ENCODE measurements around the gene MLF2.
A peak's percentile ranks its signal among the peaks of the same experiment; 100 is the strongest.

Gene MLF2

DNA sequence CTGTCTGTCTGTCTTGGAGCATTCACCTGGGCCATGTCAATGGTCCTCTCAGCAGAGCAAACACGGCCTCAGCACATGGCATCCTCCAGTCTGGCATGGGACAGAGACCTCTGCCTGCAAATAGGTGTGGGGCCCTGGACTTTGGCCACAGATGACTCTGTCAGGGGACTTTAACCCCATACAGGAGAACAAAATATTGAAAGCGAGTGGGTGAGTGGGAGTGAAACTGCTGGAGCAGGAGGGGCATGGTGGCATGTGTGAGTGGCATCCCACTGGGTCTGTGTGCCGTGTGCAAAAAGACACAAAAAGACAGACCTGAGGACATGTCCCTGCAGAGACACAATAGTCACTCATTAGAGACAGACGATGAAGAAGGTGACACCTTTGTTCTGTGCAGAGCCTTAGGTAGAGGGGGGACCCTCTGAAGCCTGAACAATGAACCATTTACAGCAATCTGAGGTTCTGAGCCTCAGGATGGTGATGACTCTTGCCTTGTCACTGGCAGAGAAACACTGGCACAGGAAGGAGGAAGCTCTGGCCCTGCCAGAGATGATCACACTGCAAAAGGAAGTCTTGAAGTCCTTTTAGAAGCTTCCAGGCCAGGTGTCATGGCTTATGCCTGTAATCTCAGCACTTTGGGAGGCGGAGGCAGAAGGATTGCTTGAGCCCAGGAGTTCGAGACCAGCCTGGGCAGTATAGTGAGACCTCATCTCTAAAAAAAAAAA is 26.9 kb upstream of the MLF2 start:
- no peak overlapping the region for H3K4me3 ChIP-seq (ENCODE audit: low read length)
- no peak for DNase-seq (ENCODE audit: low read depth, low spot score)

DNA sequence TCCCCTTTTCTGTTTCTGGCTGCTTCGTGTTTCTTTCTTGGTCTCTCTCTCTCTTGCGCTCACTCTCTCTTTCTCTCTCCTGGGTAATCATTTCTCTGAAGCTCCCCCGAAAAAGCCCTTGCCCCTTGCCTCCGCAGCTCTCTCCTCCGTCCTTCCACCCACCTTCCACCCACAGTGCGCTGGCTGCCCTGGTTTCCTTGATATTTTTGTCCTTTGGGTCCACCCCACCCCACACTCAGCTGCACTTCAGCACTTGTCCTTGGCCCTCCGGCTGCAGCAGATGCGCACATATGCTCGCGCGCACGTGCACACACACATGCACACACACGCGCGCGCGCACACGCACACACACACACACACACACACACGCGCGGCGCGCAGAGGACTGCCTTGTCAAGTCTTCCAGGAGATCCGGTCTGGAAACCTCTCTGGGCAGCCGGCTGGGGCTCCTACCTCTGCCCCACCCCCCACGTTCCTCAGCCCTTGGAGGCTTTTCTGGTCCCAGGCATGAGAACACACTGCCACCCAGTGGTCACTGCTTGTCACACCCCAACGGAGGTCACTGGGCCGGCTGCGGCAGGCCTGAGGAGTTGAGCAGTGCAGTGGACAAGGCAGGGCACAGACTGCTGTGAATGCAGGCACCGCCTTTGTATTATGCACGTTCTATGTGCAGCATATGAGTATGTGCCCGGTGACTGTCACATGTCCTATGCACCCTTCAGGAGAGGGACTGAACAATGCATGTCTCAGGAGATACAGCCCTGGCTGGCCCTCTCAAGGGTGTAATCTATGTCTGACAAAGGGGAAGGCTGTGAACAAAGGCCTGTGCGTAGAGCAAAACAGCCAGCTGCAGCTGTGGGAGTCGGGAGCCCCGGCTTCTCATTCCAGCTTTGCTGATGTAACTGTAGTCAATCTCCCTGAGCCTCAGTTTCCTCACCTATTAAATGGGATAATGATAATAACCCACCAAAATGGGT is 25.9 kb upstream of the MLF2 start:
- DNase-seq (ENCODE audit: low read depth, low spot score) = peak; percentile 65
- no peak overlapping the region for H3K4me3 ChIP-seq (ENCODE audit: low read length)

DNA sequence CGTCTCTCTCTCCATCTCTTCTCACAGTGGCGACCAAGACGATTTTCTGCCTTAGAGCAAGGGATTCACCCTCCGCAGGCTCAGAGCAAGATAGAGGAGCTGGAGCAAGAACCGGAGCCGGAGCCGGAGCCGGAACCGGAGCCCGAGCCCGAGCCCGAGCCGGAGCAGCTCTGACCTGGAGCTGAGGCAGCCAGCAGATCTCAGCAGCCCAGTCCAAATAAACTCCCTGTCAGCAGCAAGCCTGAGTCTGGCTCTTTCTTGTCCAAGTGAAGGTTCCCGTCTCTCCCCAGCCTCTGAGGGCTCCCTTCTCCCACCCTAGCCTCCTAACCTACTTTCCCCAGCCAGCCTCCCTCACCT is 25.3 kb upstream of the MLF2 start:
- H3K4me3 ChIP-seq (ENCODE audit: low read length) = no peak overlapping the region
- DNase-seq (ENCODE audit: low read depth, low spot score) = no peak

DNA sequence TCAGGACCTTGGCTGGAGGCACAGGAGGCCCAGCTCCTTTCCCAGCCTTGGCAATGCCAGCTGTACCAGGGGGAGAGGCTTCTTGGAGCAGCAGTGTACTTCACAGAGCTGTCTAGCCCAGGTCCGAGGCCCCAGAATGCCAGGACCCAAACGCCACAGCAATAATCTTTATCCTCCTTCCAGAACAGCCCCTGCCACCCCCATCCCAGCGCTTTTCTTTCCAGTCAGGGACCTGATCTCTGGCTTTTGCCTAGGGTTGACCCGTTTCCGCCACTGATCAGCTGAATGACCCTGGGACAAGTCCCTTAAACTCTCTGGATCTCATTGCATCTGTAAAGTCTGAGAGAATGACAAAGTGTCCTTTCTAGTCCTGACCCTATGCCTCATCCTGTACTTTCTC is 24.4 kb upstream of the MLF2 start:
- DNase-seq (ENCODE audit: low read depth, low spot score) = no peak
- no peak overlapping the region for H3K4me3 ChIP-seq (ENCODE audit: low read length)

DNA sequence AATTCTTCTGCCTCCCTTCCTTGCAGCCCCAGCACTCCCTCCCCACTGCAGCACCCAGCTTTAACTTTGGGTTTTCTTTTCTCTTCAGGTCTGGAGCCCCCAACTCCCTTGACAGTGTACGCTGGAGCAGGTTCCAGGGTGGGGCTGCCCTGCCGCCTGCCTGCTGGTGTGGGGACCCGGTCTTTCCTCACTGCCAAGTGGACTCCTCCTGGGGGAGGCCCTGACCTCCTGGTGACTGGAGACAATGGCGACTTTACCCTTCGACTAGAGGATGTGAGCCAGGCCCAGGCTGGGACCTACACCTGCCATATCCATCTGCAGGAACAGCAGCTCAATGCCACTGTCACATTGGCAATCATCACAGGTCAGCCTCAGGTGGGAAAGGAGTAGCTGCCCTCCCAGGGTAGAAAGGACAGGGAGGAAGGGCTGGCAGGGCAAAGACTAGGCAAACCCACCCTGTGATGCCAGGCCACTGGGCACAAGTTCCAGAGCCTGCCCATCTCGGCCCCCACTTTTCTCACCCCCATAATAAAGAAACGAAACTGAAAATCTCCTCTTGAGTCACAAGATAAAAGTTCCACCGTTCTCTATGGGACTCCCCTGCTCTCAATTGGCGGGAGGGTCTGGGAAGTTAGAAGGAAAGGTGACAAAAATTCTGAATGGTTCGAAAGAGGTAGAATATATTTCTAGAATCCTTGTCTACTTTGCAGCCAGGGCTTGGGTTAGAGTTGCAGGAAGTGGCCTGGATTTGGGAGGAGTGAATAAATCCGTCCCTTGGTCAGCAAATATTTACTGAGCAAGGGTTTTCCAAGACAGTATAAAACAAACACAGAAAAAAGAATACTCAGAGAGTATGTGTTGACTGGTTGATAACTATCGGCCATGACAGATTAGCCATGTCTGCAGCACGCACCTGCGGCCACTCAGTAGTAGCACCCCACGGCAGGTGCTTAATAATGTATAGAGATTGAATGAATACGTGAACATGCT is 22.5 kb upstream of the MLF2 start:
- no peak overlapping the region for H3K4me3 ChIP-seq (ENCODE audit: low read length)
- DNase-seq (ENCODE audit: low read depth, low spot score) = no peak

DNA sequence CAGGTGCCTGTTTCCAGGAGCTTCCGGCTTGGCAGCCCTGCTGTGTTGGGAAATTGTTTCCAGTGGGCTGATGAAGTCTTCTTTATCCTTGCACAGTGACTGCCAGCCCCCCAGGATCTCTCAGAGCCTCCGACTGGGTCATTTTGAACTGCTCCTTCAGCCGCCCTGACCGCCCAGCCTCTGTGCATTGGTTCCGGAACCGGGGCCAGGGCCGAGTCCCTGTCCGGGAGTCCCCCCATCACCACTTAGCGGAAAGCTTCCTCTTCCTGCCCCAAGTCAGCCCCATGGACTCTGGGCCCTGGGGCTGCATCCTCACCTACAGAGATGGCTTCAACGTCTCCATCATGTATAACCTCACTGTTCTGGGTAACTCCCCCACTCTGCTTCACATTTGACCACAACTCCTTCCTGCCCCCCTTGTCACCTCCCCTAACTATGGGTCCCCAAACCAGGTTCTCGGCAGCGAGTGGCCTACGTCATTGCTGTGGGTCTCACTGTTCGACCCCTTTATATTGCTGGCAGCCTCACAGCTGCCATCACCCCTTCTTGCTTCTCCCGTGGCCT is 21.6 kb upstream of the MLF2 start:
- H3K4me3 ChIP-seq (ENCODE audit: low read length) = no peak overlapping the region
- DNase-seq (ENCODE audit: low read depth, low spot score) = no peak

DNA sequence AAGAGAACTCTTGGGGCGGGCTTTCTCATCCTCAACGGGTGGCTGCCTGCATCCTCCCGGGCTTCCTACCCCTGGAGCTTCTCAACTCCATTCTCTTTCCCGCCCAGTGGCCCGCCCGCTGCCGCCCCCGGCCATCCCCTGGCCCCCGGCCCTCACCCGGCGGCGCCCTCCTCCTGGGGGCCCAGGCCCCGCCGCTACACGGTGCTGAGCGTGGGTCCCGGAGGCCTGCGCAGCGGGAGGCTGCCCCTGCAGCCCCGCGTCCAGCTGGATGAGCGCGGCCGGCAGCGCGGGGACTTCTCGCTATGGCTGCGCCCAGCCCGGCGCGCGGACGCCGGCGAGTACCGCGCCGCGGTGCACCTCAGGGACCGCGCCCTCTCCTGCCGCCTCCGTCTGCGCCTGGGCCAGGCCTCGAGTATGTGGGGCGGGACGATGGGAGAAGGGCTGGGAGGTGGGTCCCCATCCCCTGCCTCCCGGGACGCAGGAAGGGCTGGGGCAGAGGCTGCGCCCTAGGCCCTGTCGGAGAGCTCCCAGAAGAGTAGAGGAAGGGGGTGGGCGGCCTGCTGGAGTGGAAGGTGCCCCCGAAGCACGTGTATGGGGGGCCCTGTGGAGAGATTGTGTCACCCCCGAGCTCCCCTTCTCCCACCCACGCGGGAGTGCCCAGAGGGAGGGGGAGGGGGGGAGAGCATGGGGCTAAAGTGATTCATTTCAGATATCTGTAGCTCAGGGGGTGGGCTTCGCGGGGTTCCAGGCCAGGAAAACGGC is 20.8 kb upstream of the MLF2 start:
- no peak for DNase-seq (ENCODE audit: low read depth, low spot score)
- H3K4me3 ChIP-seq (ENCODE audit: low read length) = no peak overlapping the region

DNA sequence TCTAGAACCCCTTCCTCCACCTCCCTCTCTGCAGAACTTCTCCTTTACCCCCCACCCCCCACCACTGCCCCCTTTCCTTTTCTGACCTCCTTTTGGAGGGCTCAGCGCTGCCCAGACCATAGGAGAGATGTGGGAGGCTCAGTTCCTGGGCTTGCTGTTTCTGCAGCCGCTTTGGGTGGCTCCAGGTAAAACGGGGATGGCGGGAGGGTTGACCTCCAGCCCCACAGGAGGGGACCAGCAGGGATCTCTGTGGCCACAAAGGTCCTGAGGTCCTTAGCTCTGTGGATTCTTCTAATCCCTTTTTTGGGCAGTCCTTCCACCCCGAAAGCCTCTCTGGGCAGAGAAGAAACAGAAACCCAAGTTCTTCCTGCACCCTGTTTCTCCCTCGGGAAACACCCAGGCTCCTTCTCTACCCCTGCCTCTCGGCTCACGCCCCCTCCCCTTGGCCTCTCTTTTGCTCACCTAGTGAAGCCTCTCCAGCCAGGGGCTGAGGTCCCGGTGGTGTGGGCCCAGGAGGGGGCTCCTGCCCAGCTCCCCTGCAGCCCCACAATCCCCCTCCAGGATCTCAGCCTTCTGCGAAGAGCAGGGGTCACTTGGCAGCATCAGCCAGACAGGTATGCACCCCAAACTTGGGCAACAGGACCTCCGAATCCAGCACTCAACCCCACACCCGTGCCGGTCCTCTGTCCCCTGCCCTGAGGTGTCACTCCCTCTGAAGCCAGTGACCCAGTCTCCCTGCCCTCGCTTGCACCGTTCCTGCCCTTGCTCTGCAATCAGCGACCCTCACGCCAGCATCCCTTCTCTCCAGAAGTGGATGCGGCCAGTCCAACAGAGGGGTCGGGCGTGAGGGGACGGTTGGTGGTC is 20.0 kb upstream of the MLF2 start:
- H3K4me3 ChIP-seq (ENCODE audit: low read length) = no peak overlapping the region

DNA sequence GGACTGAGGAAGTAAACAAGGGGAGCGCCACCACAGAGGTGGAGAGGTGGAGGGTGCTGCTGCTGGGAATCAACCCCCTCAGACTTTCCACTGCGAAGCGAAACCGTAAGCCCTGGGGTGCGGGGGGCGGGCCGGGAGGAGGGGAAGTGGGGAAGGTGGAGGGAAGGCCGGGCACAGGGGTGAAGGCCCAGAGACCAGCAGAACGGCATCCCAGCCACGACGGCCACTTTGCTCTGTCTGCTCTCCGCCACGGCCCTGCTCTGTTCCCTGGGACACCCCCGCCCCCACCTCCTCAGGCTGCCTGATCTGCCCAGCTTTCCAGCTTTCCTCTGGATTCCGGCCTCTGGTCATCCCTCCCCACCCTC is 19.4 kb upstream of the MLF2 start, which contains the start of gene LAG3:
TSS of gene LAG3 (plus strand) at position 190 of the 365 bp plus-strand sequence. CDS start 333 bp downstream, outside the sequence.
- no peak for DNase-seq (ENCODE audit: low read depth, low spot score)
- no peak within 1 kb of the TSS for H3K4me3 ChIP-seq (ENCODE audit: low read length)

More for the DNA sequence above, 20.0 kb upstream of the MLF2 start:
- DNase-seq (ENCODE audit: low read depth, low spot score) = no peak

DNA sequence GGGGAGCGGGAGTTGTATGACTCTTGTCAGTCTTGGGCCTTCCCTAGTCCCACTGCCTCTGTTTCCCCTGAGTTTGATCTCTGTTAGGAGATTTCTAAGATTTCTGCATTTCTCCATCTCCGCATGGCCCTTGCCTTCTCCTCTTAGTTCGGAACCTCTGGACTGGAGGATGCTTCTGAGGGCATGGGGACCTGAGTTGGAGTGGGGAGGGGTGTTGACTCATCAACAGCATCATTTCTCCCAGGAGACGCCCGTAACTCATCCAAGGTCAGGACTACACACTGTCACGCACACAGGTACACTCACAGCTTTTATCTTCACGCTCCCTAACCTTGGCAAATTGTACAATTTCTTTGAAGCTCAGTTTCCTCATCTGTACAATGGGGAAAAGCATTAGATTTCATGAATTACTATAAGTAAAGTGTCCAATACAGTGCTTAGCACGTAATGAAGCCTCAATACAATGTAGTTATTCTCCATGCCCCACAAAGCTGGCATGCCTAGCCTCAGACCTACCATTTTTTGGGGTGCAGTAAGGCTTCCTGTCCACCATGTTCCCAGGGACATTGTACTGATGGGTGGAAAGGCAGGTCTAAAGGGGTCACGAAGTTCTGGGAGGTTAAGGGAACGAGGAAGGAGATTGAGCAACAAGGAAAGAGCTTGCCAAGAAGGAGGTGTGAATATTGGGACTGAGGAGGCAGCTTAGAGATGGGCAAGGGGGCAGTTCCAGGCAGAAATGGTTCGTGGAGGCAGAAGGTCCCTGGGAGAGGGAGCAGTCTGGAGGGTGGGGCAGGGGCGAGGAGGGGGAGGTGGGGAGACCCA is 18.8 kb upstream of the MLF2 start:
- H3K4me3 ChIP-seq (ENCODE audit: low read length) = no peak overlapping the region
- no peak for DNase-seq (ENCODE audit: low read depth, low spot score)

DNA sequence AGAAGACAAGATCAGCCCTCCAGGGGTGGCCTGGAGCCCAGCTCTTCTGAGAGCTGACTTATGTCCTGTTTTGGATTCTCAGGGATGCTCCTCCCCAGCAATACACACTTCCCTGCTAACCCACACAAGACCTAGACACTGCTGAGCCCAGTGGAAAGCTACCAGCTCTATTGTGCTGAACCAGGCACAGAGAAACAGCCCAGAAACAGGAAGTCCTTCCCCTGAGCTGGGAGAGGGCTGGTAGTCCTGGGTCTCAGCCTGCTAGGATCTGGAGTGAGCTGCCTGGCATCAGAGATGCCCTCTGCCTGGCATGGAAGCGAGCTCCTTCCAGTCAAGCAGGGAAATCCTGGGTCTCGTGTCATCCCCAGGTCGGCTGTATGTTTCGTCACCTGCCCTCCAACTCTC is 18.2 kb upstream of the MLF2 start:
- H3K4me3 ChIP-seq (ENCODE audit: low read length) = no peak overlapping the region
- no peak for DNase-seq (ENCODE audit: low read depth, low spot score)

DNA sequence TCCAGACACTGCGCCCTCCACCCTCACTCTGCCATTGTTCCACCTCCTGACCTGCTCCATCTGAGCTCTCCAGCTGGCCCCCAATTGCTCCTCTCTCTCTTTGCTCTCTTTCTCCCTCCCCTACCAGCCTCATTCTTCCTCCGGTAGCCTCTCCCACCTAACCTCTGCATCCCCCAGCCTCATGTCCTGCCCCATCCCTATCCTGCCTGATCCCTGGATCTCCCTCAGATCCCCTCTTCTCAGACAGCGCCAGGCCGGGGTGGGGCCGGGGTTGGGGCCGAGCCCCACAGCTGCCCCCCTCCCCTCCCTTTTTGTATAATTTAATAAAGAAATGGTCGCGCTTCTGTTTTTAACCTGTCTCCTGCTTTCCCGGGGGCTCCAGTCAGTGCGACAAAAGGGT is 17.7 kb upstream of the MLF2 start:
- DNase-seq (ENCODE audit: low read depth, low spot score) = no peak
- no peak overlapping the region for H3K4me3 ChIP-seq (ENCODE audit: low read length)

DNA sequence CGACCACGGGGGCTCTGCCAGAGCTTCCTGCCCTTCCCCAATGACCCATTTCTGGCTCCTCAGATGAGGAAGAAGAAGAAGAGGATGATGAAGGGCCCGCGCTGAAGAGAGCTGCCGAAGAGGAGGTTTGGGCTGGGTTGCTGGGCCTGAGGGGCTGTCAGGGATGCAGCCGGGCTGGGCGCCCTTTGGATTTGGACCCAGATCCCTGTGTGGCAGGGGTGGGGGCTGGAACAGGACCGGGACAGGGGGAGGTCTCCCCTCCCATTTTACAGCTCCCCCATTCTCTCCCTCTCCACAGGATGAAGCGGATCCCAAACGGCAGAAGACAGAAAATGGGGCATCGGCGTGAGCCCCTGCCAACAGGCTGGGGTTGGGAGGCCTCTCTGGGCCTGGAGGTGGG is 17.2 kb upstream of the MLF2 start:
- DNase-seq (ENCODE audit: low read depth, low spot score) = no peak
- no peak overlapping the region for H3K4me3 ChIP-seq (ENCODE audit: low read length)

DNA sequence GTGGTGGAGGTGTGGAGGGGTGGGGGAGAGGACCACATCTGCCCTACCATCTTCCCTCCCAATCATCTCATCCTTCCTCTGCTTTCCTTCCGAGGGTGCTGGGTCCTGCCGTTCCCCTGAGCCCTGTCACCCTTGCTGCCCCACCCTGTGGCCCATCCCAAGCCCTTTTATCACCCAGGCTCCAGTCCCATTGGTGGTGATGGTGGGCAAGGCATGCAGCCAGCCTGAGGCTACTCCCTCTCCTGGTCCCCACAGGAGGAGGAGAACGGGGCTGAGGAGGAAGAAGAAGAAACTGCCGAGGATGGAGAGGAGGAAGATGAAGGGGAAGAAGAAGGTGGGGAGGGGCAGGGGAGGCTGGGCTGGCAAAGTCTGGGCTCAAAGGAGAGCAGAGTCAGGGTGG is 16.7 kb upstream of the MLF2 start:
- DNase-seq (ENCODE audit: low read depth, low spot score) = no peak
- H3K4me3 ChIP-seq (ENCODE audit: low read length) = no peak overlapping the region

DNA sequence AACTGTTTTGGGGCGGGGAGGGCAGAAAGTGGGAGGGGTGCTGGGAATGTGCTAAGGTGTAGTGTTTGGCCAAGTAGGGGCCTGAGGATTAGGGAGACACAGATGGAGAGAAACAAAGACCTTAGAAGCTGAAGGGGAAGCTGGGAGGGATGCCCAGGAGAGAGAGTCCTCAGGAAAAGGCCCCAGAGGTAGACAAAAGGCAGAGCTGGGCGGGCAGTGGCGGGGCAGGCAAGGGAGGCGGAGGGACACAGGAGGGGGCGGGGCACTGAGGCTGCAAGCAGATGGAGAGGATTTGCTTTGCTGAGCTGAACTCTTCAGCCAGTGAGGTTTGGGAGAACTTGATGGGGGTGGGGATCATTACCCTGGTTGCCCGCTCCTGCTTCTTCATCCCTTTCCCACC is 16.0 kb upstream of the MLF2 start:
- no peak for DNase-seq (ENCODE audit: low read depth, low spot score)
- no peak overlapping the region for H3K4me3 ChIP-seq (ENCODE audit: low read length)

DNA sequence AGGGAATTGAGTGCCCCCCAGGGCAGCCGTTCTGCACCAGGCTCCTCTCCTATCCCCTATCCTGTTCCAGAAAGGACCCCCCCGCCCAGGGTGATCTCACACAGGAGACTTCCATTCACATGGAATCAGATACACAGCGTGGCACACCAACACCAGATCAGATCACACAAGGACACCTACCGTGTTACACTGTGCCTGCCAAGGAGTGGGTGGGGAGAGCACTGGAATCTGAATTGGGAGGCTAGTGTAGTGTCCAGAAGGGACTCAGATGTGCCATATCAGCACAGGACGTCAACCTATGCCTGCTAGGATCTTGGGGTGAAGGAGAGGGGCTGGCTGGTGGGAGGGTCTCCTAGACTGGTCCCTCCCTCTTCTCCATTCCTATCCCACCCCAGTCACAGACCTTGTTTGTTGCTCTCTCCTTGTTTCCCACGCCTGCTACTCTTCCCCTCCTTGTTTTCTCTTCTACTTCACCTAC is 15.5 kb upstream of the MLF2 start:
- no peak overlapping the region for H3K4me3 ChIP-seq (ENCODE audit: low read length)

More for the DNA sequence above, 15.5 kb upstream of the MLF2 start:
- no peak for DNase-seq (ENCODE audit: low read depth, low spot score)

Measured in Jurkat, Clone E6-1 (cell line).